NCI-H526 treated with DMSO at 0.1 percent for 48 hours (cell line): ENCODE measurements around the gene SPPL2B.
"Not testable (repeated sequence)": the region's sequence is repeated elsewhere in the genome, so short reads cannot be mapped to it uniquely, and the experiment has no call there.

Experiments
- DNase-seq: peaks from one replicate; lab custom pipeline; 2025; lab: John Stamatoyannopoulos, UW

SPPL2B gene

DNA sequence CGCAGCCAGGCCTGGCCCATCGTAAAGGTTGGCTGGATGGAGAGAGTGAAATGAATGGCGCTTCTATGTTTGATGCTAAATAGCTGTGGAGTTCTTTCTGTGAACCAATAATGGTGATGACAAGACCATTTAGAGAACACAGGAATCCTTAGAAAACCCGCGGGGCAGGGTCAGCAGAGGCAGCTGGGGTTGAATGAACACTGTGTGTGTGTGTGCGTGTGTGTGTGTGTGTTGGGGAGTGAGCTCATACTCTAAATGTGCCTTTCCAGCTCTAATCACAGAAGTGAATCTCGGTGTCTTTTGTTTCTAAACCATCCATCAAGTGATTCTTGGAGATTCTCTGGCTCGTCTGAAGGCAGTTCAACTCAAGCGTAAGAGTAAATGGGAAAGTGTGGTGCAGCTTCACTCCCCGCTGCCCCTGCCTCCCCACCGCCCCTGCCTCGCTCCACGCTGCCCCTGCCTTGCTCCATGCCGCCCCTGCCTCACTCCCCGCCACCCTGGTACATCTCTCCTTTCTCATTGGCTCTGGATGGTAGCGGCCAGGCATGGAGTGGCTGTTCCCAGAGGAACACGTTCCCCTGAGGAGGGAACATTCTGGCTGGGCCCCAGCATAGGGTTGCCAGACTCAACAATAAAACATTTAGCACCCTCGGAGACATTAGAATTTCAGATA lies 52.8 kb downstream of the SPPL2B start:
- no peak for DNase-seq

DNA sequence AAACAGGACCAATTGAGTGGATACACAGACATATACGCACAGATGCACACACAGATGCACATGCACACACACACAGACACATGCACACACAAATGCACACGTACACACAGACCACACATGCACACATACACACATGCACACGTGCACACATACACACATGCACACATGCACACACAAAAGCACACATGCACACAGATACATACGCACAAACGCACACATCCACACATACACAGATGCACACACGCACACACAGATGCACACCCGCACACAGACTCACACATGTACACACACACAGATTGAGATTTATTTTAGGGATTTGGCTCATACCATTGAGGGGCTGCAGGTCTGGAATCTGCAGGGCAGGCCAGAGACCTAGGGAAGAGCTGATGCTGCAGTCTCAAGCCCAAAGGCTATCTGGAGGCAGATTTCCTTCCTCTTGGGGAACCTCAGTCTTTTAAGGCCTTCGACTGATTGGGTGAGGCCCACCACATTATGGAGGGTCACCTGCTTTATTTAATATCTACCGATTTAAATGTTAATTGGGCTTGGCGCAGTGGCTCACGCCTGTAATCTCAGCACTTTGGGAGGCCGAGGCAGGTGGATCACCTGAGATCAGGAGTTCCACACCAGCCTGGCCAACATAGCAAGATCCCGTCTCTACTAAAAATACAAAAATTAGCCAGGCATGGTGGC lies 54.2 kb downstream of the SPPL2B start:
- no peak for DNase-seq

DNA sequence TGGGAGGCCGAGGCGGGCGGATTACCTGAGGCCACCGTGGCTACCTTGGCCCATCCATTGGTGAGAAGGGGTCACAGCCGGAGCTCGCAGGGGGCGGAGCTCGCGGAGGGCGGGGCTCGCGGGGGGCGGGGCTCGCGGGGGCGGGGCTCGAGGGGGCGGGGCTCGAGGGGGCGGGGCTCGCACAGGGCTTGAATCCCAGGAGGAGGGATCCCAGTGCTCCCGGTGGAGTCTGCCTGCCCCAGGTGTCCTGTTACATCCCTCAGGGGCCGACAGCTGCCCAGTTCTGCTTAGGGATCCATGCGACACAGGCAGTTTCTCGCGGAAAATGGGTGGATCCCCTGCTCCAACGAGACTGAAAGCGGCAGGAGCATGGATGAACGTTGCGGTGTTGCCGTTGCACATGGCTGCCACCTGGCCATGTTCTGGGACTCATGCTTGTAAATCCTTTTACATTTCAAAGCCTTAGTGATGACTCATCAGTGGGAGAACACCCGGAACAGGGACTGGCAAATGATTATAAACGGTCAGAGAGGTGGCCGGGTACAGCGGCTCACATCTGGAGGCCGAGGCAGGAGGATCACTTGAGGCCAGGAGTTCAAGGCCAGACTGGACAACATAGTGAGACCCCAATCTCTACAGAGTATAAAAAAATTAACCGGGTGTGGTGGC lies 56.7 kb downstream of the SPPL2B start:
- DNase-seq, result peak; percentile 35

DNA sequence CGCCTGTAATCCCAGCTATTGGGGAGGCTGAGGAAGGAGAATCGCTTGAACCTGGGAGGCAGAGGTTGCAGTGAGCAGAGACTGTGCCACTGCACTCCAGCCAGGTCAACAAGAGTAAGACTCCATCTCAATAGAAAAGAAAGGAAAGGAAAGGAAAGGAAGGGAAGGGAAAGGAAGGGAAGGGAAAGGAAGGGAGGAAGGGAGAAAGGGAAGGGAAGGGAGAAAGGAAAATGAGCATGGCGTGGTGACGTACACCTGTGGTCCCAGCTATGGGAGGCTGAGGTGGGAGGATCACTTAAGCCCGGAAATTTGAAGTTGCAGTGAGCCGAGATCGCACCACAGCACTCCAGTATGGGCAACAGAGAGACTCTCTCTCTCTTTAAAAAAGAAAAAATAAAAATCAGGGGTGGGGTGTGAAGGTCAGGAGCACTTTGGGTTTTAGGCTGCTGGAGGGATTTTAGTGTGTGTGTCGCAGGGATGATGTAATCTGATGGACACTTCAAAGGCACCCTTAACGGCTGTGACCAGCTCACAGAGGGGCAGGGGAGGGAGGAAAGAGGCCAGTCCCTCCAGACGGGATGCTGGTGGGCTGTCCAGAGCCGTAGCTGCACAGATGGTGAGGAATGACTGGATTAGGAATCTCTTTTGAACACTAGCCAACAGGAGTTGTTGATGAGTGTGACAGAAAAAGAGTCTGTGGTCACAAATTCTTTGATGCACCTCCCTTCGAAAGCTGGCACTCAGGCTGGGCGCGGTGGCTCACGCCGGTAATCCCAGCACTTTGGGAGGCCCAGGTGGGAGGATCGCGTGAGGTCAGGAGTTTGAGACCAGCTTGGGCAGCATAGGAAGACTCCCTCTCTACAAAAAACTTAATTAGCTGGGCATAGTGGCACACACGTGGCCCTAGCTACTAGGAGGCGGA lies 59.1 kb downstream of the SPPL2B start:
- no peak for DNase-seq

DNA sequence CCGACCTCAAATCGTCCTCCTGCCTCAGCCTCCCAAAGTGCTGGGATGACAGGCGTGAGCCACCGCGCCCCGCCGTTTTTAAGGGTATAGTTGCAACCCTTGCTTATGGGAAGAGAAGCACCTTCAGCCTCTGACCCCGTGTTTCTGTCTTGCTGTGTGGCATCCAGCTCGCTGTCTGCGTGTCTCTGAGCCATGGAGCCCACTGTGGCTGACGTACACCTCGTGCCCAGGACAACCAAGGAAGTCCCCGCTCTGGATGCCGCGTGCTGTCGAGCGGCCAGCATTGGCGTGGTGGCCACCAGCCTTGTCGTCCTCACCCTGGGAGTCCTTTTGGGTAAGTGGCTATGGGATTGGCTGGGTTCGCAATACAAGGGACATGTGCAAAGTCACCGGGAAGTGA lies 61.1 kb downstream of the SPPL2B start:
- no peak for DNase-seq

DNA sequence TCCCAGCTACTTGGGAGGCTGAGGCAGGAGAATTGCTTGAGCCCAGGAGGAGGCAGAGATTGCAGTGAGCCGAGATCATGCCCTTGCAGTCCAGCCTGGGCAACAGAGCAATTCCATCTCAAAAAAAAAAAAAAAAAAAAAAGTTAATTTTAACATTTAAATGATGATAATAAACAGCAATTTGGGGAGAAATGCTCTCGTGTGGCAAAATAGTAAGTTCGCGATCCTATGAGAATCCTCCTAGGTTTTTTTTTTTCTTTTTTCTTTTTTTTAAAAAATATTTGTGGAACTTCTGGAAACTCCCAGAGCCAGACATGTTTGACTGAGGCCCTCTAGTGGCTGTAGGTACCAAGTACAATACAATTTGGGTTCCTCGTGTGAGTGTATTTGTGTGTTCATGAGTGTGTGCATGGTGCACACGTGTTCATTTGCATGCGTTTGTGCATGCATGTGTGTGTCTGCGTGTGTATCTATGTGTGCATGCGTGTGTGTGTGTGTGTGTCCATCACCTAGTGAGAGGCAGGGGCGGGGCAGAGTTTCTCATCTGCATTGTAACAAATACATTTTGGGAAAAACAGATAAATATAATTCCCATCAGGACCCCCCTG lies 62.7 kb downstream of the SPPL2B start:
- DNase-seq, result peak; percentile 29

DNA sequence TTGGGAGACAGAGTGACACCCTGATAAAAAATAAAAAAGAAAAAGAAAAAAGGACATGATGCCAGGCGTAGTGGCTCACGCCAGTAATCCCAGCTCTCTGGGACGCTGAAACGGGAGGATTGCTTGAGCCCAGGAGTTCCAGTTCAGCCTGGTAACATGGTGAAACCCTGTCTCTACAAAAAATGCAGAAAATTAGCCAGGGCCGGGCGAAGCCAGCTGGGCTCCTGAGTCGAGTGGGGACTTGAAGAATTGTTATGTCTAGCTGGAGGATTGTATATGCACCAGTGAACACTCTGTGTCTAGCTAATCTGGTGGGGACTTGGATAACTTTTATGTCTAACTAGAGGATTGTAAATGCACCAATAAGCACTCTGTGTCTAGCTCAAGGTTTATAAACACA lies 63.9 kb downstream of the SPPL2B start:
- no peak for DNase-seq

DNA sequence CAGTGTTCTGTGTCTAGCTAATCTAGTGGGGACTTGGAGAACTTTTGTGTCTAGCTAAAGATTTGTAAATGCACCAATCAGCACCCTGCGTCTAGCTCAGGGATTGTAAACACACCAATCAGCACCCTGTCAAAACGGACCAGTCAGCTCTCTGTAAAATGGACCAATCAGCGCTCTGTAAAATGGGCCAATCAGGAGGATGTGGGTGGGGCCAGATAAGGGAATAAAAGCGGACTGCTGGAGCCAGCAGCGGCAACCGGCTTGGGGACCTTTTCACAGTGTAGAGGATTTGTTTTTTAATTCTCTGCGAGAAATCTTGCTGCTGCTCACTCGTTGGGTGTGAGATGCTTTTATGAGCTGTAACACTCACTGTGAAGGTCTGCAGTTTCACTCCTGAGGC lies 64.4 kb downstream of the SPPL2B start:
- not testable (repeated sequence) for DNase-seq

DNA sequence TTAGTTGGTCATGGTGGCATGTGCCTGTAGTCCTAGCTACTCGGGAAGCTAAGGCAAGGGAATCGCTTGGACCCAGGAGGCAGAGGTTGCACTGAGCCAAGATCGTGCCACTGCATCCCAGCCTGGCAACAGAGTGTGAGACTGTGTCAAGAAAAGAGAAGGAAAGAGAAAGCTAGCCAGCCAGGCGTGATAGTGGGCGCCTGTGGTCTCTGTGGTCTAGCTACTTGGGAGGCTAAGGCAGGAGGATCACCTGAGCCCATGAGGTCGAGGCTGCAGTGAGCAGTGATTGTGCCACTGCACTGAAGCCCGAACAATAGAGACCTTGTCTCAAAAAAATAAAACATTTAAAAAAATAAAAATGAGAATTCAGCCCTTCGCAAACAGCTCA lies 65.6 kb downstream of the SPPL2B start:
- no peak for DNase-seq

DNA sequence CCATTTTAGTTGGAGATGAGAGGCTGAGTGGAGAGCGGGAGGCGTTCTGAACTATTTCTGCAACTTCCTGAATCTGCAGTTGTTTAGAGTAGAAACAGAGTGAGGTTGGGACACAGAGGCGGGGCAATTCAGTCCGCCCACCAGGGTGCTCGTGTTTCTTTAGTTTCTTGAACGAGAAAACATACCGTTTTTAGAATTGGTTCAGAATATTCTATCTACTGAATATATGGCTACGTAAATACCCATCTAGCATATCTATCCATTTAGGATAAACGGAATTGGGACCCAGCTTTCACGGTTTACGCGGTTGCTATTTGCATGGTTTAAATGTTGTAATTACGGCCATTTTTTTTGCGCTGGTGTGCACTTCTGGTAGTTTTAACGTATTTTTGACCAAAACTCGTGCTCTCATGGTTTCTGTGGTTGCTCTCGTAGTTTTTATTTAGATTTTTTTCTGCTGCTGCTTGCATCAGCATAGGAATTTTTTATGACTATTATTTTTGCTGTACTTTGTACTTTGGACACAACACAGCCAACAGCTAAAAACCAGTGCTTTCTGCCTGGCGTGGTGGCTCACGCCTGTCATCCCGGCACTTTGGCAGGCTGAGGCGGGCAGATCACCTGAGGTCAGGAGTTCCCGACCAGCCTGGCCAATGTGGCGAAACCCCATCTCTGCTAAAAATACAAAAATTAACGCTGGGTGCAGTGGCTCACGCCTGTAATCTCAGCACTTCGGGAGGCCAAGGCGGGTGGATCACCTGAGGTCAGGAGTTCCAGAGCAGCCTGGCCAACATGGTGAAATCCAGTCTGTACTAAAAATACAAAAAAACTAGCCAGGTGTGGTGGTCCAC lies 66.2 kb downstream of the SPPL2B start:
- DNase-seq, result no peak

DNA sequence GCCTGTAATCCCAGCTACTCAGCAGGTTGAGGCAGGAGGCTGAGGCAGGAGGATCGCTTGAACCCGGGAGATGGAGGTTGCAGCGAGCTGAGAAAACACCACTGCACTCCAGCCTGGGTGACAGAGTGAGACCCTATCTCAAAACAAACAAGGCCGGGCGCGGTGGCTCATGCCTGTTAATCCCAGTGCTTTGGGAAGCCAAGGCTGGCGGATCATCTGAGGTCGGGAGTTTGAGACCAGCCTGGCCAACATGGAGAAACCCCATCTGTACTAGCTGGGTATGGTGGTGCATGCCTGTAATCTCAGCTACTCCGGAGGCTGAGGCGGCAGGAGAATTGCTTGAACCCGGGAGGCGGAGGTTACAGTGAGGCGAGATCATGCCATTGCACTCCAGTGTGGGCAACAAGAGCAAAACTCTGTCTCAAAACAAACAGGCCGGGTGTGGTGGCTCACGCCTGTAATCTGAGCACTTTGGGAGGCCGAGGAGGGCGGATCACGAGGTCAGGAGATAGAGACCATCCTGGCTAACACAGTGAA lies 66.9 kb downstream of the SPPL2B start:
- not testable (repeated sequence) for DNase-seq

DNA sequence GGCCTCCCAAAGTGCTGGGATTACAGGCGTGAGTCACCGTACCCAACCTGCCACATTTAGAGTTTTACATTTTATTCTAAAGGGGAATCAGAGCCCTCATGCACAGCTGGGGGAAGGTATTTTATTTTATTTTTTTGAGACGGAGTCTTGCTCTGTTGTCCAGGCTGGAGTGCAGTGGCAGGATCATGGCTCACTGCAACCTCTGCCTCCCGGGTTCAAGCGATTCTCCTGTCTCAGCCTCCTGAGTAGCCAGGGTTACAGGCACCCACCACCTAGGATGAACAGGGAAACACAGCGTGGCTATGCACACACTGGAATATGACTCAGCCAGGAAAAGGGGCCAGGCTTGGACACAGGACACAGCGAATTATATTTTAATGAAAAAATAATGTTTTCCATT lies 68.7 kb downstream of the SPPL2B start:
- not testable (repeated sequence) for DNase-seq

DNA sequence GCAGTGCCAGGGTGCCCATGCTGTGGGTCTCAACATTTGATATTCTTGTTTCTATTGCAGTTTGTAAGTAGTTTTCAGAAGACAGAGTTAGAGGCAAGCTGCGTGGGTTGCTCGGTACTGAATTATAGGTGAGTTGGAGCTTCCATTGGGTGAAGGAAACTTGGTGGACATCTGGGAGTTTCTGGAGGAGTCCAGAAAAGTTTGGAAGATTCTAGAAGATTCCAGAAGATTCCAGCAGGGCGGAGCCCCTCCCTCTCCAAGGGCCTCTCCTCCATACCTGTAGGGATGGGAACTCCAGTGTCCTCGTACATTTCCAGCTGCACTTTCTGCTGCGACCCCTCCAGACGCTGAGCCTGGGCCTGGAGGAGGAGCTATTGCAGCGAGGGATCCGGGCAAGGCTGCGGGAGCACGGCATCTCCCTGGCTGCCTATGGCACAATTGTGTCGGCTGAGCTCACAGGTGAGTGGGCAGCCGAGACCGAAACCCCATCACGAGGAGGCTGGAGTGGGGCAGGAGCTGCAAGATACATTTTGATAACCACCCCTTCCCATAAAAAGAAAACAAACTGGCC lies 70.3 kb downstream of the SPPL2B start:
- no peak for DNase-seq

DNA sequence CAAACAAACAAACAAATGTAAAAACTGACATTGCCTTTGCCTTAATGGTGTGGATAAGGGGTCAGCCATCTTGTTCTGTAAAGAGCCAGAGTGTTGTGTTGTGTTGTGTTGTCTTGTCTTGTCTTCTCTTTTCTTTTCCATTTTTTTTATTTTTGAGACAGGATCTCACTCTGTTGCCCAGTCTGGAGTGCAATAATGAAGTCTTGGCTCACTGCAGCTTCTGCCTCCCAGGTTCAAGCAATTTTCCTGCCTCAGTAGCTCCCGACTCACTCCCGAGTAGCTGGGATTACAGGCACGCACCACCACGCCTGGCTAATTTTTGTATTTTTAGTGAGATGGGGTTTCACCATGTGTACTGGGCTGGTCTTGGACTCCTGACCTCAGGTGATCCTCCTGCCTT lies 71.1 kb downstream of the SPPL2B start:
- DNase-seq, result no peak
